NCI-H1417 treated with DMSO at 0.1 percent for 48 hours (cell line): ENCODE results near the gene TOB1.

ENCODE experiments used
- DNase-seq: peaks from one replicate; lab custom pipeline; 2025; lab: John Stamatoyannopoulos, UW

Gene TOB1

GRCh38 chr17:50845240-50846147 lies 20.7 kb downstream of the TOB1 start:
- no peak for DNase-seq

- no peak for DNase-seq
These were observed 21.9 kb downstream of the TOB1 start for GRCh38 chr17:50844117-50844700.

- no peak for DNase-seq
These were observed 22.8 kb downstream of the TOB1 start for GRCh38 chr17:50843150-50843905.

- DNase-seq, result no peak
These were observed 23.5 kb downstream of the TOB1 start for GRCh38 chr17:50842506-50843149.

- DNase-seq, result no peak
These were observed 24.2 kb downstream of the TOB1 start for GRCh38 chr17:50841949-50842354.

- no peak for DNase-seq
These were observed 24.7 kb downstream of the TOB1 start for GRCh38 chr17:50841277-50841948.

- DNase-seq, result no peak
These were observed 25.8 kb downstream of the TOB1 start for GRCh38 chr17:50840311-50840851.

GRCh38 chr17:50839591-50840310 lies 26.4 kb downstream of the TOB1 start:
- no peak for DNase-seq

- no peak for DNase-seq
These were observed 27.9 kb downstream of the TOB1 start for GRCh38 chr17:50837980-50838954.

GRCh38 chr17:50837286-50837979 lies 28.7 kb downstream of the TOB1 start:
- no peak for DNase-seq

GRCh38 chr17:50836826-50837225 lies 29.3 kb downstream of the TOB1 start:
- DNase-seq, result no peak

GRCh38 chr17:50835301-50836234 lies 30.6 kb downstream of the TOB1 start, which contains the start of gene WFIKKN2:
Gene WFIKKN2, plus strand, starts transcription at chr17:50835586. Its CDS starts 352 bp downstream, at chr17:50835938.
- DNase-seq, result no peak

- no peak for DNase-seq
These were observed 31.5 kb downstream of the TOB1 start for GRCh38 chr17:50834429-50835300.

- DNase-seq, result no peak
These were observed 32.4 kb downstream of the TOB1 start for GRCh38 chr17:50833510-50834428.

- DNase-seq, result no peak
These were observed 33.2 kb downstream of the TOB1 start for GRCh38 chr17:50832864-50833381.
